A673 (cell line): ENCODE results near the gene KCNMA1. TPM values are rescaled to one million over a fixed set of nuclear protein-coding genes. Genes with fewer than 3 reads are reported as not detected.

Experiments used
- BruUV-seq: library from RNA; stranded (reverse); fragments of 400-500 nt; replicated peaks from 2 replicates; lab custom pipeline; 2021; lab: Mats Ljungman, UMichigan
- CTCF ChIA-PET: fragments of 300-600 bp; sonication (Branson Sonifier 250); formaldehyde crosslinking; loops from one replicate; lab custom pipeline; 2022; ENCODE audit warnings: antibody characterized with exemption; lab: Charles Lee
- POLR2A ChIA-PET: fragments of 300-600 bp; sonication (Branson Sonifier 250); formaldehyde crosslinking; loops from one replicate; lab custom pipeline; 2022; ENCODE audit warnings: antibody characterized with exemption; ENCODE audit not compliant: low non-redundant PET; lab: Charles Lee
- DNase-seq: peaks from one replicate; pipeline ENCODE4 v3.0.0-alpha.2; 2015; ENCODE audit warnings: low spot score
- H3K27ac ChIP-seq: fragments of 200-600 bp; sonication (generic); 2 replicates; pipeline ENCODE4 v1.5.1; 2016; ENCODE audit warnings: mixed run types, low read depth, mild to moderate bottlenecking, mixed read lengths, antibody characterized with exemption, low read length; ENCODE audit not compliant: poor library complexity, severe bottlenecking
- H3K27me3 ChIP-seq: fragments of 200-600 bp; sonication (generic); replicated peaks from 2 replicates; pipeline ENCODE4 v1.6.1; 2017; ENCODE audit warnings: mixed run types, low read depth, mild to moderate bottlenecking, mixed read lengths, antibody characterized with exemption, low read length; ENCODE audit not compliant: insufficient read depth, poor library complexity
- H3K36me3 ChIP-seq: fragments of 200-600 bp; sonication (generic); 2 replicates; pipeline ENCODE4 v1.6.1; 2016; ENCODE audit warnings: mixed run types, mild to moderate bottlenecking, mixed read lengths, antibody characterized with exemption, low read length; ENCODE audit not compliant: insufficient read depth, poor library complexity, severe bottlenecking
- H3K4me1 ChIP-seq: fragments of 200-600 bp; sonication (generic); 2 replicates; pipeline ENCODE4 v1.6.1; 2017; ENCODE audit warnings: mixed run types, mild to moderate bottlenecking, mixed read lengths, antibody characterized with exemption, low read length; ENCODE audit not compliant: insufficient read depth, poor library complexity, severe bottlenecking
- H3K4me3 ChIP-seq: fragments of 200-600 bp; sonication (generic); 2 replicates; pipeline ENCODE4 v1.5.1; 2016; ENCODE audit warnings: low read depth, mixed run types, mild to moderate bottlenecking, mixed read lengths, low read length; ENCODE audit not compliant: poor library complexity, severe bottlenecking
- H3K9me3 ChIP-seq: fragments of 200-600 bp; sonication (generic); 2 replicates; pipeline ENCODE4 v1.6.1; 2016; ENCODE audit warnings: mixed run types, low read depth, mild to moderate bottlenecking, mixed read lengths, antibody characterized with exemption, low read length; ENCODE audit not compliant: poor library complexity, severe bottlenecking
- CTCF ChIP-seq: fragments of 300-800, 200-600 bp; sonication (generic); conservative IDR thresholded peaks from 2 replicates; pipeline ENCODE4 v1.5.1; 2017; ENCODE audit warnings: low read depth, mild to moderate bottlenecking, antibody characterized with exemption, low read length, moderate library complexity, mixed read lengths
- EZH2 ChIP-seq: fragments of 200-600 bp; sonication (generic); IDR thresholded peaks from 2 replicates; pipeline ENCODE4 v1.6.1; 2017; ENCODE audit warnings: borderline replicate concordance, low read depth, mild to moderate bottlenecking, mixed read lengths, antibody characterized with exemption, low read length; ENCODE audit not compliant: poor library complexity, severe bottlenecking
- intact Hi-C: fragments of 100-400 bp; cut with micrococcal nuclease; formaldehyde crosslinking; loops from one replicate; pipeline ENCODE4 v1.10.0; 2022; ENCODE audit not compliant: unreplicated experiment
- total RNA-seq: library from RNA; stranded (reverse); gene quantifications from 2 replicates; pipeline ENCODE4 v1.2.3, GENCODE V29; 2021

KCNMA1 gene
- total RNA-seq, 1 experiment from 2014 or later: 0.84 TPM

GRCh38 chr10:77001206-77001605 lies 636.4 kb downstream of the KCNMA1 start:
- intact Hi-C loops: loop anchor here (10.0 kb wide), 1 partner anchor 966 kb away; no protein-coding TSS in a partner anchor
- no peaks in the 10 kb centered on the region for H3K36me3 ChIP-seq
- H3K4me3 ChIP-seq: no peak overlapping the region
- CTCF ChIA-PET: no interaction called here
- BruUV-seq: no TSS peak
- H3K27ac ChIP-seq: no peak overlapping the region
- no peaks in the 10 kb centered on the region for H3K4me1 ChIP-seq
- no peaks in the 10 kb centered on the region for H3K9me3 ChIP-seq
- no peak for TF ChIP-seq CTCF
- H3K27me3 ChIP-seq: peaks cover 17% of the 10 kb centered on the region
- no peak for DNase-seq
- POLR2A ChIA-PET: interaction anchor here (0.7 kb wide), 1 partner anchor 97 kb away, joined by 6 read pairs; no protein-coding TSS in a partner anchor

- no TSS peak for BruUV-seq
- CTCF ChIA-PET: interaction anchor here (0.6 kb wide), 1 partner anchor 15 kb away, joined by 4 read pairs; no protein-coding TSS in a partner anchor
- DNase-seq: peak; percentile 18
- peaks cover 16% of the 10 kb centered on the region for H3K27me3 ChIP-seq
- H3K9me3 ChIP-seq: no peaks in the 10 kb centered on the region
- H3K27ac ChIP-seq: no peak overlapping the region
- TF ChIP-seq CTCF: no peak
- TF ChIP-seq EZH2: no peak
- no peaks in the 10 kb centered on the region for H3K36me3 ChIP-seq
- POLR2A ChIA-PET: no interaction called here
- intact Hi-C loops: no loop called here
- H3K4me3 ChIP-seq: no peak overlapping the region
- no peaks in the 10 kb centered on the region for H3K4me1 ChIP-seq
Observed at GRCh38 chr10:76998451-76998850, 639.2 kb downstream of the KCNMA1 start.

GRCh38 chr10:76997631-76998030 lies 640.0 kb downstream of the KCNMA1 start:
- no peak for DNase-seq
- BruUV-seq: no TSS peak
- Histone ChIP-seq H3K4me3 (no peak overlapping the region), H3K27me3 (peaks cover 8% of the 10 kb centered on the region), H3K4me1 (no peaks in the 10 kb centered on the region), H3K9me3 (no peaks in the 10 kb centered on the region), H3K27ac (no peak overlapping the region), H3K36me3 (no peaks in the 10 kb centered on the region)
- ChIA-PET CTCF (no interaction called here), POLR2A (no interaction called here)
- intact Hi-C loops: no loop called here
- TF ChIP-seq CTCF: no peak
- no peak for TF ChIP-seq EZH2
